Fibroblast of pulmonary artery (primary cell): ENCODE data around the gene ABCB8.

Experiments used
- DNase-seq: peaks from one replicate; pipeline ENCODE4 v3.0.0-alpha.2; 2010; ENCODE audit warnings: low read depth
- H3K4me3 ChIP-seq: replicated peaks from 2 replicates; pipeline ENCODE4 v1.5.1; 2011; ENCODE audit warnings: low read depth, mild to moderate bottlenecking, control low read depth, low read length, moderate library complexity
- CTCF ChIP-seq: IDR thresholded peaks from 2 replicates; pipeline ENCODE4 v1.5.1; 2011; ENCODE audit warnings: mild to moderate bottlenecking, control low read depth, low read length, inconsistent platforms; ENCODE audit errors: missing control alignments

ABCB8 gene

GRCh38 chr7:151061213-151062110, 33.2 kb downstream of the ABCB8 start:
- peak overlapping the region; percentile 83 for H3K4me3 ChIP-seq
- no peak for DNase-seq
- no peak for TF ChIP-seq CTCF

- TF ChIP-seq CTCF: no peak
- peak overlapping the region; percentile 83 for H3K4me3 ChIP-seq
- DNase-seq: no peak
Observed at GRCh38 chr7:151062111-151062398, 33.8 kb downstream of the ABCB8 start.

GRCh38 chr7:151062399-151063211, 34.4 kb downstream of the ABCB8 start:
- TF ChIP-seq CTCF: no peak
- H3K4me3 ChIP-seq: peak overlapping the region; percentile 31
- peak; percentile 52 for DNase-seq

- no peak overlapping the region for H3K4me3 ChIP-seq
- no peak for TF ChIP-seq CTCF
- DNase-seq: peak; percentile 60
Observed at GRCh38 chr7:151063212-151063561, 34.9 kb downstream of the ABCB8 start.

- no peak for DNase-seq
- no peak overlapping the region for H3K4me3 ChIP-seq
- no peak for TF ChIP-seq CTCF
Observed at GRCh38 chr7:151064454-151064853, 36.2 kb downstream of the ABCB8 start.

GRCh38 chr7:151064993-151065392, 36.7 kb downstream of the ABCB8 start:
- TF ChIP-seq CTCF: no peak
- H3K4me3 ChIP-seq: no peak overlapping the region

More at GRCh38 chr7:151064993-151065392, 36.7 kb downstream of the ABCB8 start:
- no peak for DNase-seq
